ENCODE measurements around the gene CNTRL.

CNTRL gene

DNA sequence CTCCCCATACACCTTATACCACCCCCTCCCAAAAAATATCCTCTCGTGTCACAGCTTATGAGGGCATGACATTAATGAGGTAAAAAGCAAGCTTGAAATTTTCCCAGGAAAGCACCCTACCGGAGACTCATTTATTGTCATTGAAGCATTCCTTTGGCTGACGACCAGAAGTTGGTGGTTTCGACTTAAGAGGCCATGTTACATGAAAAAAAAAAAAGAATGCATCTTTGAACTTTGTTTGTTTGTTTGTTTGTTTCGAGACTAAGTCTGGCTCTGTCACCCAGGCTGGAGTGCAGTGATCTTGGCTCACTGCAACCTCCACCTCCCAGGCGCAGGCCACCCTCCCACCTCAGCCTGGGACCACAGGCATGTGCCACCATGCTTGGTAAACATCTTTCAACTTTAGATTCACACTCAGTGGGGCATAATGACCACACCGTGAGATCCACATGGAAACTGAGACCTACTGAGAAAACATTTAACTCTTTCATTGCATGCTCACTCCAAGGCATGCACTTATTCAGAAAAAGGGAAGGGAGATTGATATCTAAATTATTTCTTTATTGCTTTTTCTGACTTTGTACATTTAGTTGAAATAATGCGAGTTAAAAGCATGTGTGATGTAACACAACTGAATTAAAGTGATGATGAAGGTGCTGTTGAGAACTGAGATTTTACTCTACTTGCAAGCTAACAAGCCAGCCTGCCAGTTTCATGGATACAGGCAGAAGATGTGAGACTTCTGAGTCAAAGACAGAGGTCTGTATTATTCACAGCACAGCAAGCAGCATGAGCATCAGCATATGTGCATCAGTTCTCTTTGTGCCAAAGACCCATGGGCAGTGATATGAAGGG is 132.0 kb downstream of the CNTRL start:
- no peak for DNase-seq

DNA sequence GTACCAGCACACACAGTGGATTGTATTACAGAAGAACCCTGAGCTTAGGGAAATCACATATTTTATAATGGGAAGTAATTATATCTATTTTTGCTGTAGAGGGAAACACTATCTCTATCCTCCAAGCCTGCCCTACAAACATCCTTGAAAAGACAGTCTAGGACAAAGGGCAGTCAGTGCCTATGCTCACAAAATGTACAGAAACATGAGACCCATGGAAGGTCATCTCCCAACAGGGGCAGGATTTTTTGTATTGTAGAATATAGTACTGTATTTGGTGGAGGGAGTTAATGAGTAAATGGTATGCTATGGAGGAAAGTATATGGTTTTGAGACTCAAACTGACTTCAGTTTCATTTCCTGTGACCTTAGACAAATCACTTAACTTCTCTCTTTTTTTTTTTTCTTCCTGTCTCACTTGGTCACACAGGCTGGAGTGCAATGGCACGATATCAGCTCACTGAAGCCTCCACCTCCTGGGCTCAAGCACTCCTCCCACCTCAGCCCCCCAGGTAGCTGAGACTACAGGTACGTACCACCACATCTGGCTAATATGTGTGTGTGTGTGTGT is 132.7 kb downstream of the CNTRL start:
- DNase-seq: no peak

DNA sequence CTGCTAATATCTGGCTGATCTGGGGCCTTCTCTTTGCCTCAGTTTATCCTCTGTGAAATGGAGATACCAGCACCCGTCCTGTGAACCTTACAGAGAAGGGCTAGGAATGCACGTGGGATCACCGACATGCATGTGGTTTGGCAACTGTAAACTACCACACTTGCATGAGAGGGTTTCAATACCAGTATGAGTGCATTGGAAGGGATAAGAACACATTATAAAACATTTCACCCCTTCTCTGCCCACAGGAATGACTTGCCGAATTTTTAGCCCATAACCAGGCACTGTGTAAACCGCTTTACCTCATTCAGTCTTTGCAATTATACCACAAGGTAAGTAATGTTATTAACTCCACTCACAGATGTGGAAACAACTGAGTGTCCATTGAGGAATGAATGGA is 135.8 kb downstream of the CNTRL start:
- no peak for DNase-seq

DNA sequence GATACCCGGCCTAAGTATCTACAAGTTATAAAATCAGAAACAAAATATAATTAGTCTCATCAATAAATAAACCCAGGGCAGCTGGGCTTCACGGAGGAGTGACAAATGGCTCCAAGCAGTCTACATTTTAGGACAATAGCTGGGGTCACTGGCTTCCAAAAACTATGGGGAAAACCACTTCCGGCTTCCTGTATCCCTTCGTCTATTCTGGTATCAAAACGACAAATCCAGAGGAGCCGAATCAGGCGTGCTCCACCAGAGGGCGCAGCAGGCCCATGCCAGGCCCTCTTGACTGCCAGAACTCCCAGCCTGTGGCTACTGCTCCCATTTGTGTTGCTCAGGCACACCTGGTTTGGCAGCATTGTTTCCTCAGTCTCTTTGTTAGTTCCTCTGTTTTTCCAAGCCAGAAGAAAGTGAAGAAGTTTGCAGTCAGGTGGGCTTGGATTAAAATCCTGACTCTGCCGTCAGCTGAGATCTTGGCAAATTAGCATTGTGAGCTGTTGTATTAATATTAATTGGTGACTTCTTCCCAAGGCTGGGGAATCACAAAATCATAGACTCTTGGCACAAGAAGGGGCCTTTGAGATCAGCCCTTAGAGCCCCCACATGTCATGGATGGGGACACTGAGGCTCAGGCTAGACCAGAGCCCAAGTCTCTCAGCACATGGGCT is 138.5 kb downstream of the CNTRL start:
- DNase-seq: peak; percentile 95

DNA sequence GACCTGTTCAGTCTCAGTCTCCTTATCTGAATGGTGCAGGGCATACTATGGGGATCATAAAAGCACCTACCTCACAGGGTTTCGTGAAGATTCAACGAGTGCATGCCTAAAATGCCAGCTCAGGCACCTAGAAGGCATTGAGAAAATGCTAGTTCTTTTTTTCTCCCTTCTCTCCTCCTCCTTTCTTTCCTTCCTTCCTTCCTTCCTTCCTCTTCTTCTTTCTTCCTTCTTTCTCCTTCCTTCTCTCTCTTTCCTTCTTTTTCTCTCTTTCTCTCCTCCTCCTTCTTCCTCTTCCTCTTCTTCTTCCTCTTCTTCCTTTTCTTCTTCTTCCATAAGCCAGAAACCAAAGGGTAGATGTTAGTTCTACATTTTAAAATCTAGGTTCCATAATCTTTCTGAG is 139.2 kb downstream of the CNTRL start:
- no peak for DNase-seq

DNA sequence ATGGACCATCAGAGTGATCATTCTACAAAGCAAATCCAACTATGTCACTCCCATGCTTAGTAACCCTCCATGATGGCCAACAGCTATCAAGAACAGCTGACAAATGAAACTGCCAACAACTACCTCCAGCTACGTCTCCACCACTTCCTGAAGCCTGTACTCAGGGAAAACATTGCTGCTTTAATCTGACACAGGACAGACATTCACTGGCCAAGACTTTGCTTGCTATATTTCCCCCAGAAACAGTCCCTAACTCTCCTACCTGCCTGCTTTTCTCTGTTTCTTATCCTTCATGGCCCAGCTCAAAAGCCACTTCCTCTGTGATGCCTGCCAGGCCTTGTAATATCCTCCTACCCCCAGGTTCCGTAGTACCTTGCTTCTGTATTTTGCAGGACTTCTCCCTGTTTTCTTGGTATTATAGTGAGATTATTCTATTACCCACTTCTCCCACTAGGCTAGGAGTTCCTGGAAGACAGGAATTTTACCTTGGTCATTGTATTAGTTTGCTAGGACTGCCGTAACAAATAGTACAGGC is 141.6 kb downstream of the CNTRL start:
- DNase-seq: no peak

DNA sequence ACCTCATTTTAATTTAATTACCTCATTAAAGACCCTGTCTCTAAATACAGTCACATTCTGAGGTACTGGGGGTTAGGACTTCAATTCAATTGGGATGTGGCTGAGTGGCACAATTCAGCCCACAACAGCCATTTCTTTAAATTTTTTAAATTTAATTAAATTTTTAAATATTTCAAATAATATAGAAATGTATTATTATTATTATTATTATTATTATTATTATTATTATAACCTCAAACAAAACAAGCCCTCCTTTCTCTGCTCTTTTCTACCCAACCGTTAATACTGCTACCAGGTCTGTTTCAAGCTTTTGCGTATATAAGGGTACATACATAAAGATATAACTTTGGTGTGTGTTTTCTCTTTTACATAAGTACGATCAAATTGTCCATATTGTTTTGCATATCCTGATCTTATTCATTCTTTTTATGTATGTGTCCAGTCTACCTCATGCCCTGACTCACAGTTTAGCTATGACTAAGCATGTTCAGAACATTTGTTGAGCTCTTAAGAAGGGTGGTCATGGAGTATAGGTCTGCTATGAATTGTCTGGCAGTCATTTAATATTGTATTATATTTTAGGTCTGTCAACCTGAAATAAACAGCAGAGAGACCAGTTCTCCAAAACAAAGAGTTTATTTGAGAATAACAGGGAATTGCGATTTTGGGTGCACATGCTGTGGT is 143.0 kb downstream of the CNTRL start:
- DNase-seq: no peak

DNA sequence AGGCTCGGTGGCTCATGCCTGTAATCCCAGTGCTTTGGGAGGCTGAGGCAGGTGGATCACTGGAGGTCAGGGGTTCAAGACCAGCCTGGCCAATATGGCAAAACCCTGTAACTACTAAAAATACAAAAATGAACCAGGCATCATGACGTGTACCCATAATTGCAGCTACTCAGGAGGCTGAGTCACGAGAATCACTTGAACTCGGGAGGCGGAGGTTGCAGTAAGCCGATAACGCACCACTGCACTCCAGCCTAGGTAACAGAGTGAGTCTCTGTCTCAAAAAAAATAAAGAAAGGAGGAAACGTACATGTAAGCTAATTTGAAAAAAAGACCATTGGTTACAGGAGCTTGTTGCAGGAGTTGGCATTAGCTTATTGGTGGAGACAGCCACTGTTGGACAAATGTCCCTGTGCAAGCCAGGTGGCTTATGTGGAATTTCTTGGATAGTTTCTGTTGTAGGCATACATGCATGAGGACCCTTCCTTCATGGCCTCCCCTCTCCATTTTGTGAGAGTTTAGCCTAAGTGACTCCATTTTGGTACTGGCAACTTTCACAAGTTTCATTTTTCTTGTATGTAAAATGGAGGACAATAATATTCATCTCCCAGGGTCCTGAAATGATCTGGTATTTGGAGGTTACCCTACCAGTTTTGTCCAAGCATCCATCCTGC is 143.7 kb downstream of the CNTRL start:
- DNase-seq: no peak

DNA sequence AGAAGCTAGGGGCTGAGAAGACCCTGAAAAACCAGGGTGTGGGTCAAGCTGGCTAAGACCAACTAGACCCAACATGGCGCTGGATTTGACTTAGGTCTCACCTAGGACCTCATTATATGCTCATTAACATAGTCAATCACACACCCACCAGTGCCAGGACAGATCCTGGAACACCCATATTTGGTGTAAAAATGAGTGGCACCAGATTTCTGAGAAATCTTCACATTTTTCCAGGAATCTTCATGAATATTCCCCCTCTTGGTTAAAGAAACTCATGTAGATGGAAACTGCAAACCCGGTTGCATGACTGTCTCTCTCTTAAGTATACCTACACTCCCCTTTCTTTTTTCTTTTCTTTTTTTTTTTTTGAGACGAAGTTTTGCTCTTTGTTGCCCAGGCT is 144.8 kb downstream of the CNTRL start:
- DNase-seq: no peak

DNA sequence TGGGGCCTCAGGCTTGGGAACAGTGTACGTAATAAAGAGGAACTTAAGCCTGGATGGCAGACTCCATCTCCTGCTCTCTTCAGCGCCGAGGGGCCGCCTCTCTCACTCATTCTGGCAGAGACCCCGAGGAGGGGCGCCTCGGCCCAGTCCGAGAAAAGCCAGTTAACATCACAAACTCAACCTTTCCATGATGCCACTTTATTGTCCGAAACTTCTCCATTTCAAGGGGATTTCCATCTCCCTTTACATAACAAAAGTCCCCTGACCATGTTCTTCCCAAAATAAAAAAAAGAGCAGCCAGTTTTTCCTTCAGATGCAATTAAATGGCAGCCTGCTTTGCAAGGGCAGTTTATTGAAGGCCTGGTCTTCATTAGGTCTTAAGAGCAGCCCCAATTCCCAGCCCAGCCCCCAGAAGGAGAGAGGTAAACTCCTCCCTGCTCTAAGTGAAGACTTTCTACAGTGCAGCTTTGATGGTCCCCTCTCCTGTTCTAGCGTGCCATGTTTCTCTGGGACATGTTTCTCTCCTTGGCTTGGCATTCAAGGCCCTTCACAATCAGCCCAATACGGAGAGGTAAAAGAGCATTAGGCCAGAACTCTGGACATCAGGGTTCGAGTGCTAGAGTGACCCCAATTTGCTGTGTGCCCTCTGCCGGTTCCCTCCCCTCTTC is 146.4 kb downstream of the CNTRL start:
- DNase-seq: no peak

DNA sequence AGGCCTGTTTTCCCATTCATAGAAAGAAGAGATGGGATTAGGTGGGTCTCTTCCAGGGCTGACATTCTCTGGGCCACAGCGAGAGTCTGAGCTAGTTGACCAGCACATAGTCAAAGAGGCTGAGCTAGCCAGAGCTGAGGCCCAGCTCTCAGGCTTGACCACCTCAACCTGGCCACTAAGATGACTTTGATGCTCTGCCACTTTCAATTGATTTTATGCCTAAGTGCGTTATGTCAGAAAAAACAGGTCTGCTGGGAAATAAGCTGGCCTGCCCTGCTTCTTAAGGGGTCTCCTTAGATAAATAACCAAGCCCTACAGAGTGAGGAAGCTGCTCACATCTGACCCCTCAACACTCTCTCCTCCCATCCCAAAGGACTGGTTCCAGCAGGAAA is 146.9 kb downstream of the CNTRL start:
- DNase-seq: no peak

DNA sequence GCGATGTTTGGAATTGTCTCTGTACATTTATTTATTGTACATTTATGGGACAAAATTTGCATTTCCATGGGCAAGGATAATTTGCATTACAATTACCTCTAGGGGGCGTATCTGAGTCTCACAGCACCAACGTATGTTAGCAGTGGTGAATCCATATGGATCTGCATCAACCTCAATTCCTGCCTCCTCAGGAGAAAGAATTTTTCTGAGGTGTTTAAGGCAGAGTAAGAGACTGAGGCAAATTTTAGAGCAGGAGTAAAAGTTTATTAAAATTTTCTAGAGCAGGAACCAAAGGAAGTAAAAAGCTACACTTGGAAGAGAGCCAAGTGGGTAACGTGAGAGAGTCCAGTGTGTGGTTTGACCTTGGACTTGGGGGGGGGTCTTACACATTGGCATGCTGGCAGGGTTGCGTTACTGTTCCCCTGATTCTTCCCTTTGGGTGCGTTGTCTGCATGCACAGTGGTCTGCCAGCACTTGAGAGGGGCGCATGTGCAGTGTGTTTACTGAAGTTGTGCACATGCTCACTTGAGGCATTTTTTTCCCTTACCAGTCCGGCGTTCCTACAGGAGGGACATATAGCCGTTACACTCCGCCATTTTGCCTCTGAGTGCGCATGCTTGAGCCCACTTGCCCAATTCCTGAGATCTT is 147.9 kb downstream of the CNTRL start:
- DNase-seq: peak; percentile 87

DNA sequence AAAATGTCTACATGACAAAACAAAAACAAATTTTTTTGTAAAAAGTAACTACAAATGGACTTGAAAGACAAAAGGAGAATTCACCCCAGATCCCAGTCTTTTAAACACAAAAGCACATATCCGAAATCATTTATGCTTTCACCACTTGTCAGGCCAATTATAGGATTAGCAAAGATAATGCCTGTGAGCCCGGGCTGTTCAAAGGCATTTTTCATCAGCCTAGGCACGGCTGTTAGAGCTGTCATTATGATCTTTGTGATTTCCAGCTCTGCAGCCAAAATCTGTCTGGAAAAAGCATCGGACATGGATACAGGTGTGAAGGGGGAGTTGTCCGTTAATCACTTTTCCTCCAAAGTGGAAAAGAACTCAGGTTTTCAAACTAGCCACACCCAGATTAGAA is 150.5 kb downstream of the CNTRL start:
- DNase-seq: no peak

DNA sequence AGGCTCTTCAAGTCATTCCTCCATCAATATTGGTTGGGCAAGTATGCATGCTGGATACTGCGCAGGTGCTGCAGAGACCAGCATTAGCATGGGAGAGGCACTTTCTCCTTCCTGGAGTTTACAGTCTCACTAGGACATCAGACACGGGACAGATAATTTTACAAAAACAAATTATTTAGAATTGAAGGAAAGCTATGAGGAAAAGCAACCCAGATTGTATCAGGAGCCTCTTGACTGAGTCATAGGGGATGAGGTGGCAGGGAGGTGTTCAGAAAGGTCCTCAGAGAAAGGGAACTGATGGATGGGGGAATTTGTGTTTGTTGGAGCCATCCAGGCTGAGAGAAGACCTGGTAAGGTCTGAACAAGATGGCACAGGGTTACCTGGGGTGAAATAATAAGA is 151.4 kb downstream of the CNTRL start:
- no peak for DNase-seq

Measured in hematopoietic multipotent progenitor cell treated with erythropoietin and hydrocortisone succinate and interleukin-3 and kit ligand, for 6 days (in vitro differentiated cells).